ENCODE measurements around the gene ZXDC. TPM values are rescaled to one million over a fixed set of nuclear protein-coding genes. Genes with fewer than 3 reads are reported as not detected.
A peak's percentile ranks its signal among the peaks of the same experiment; 100 is the strongest.

The ZXDC gene
- total and polyA plus RNA-seq, 9 of the 15 experiments (the other 6 are each of a cell fraction or from before 2014, with no cell fraction given), result 0.59 to 13.4 (median 7.3) TPM

GRCh38 chr3:126481808-126482502 is 6.3 kb upstream of the ZXDC start:
- intact Hi-C loops (cut with micrococcal nuclease), result no loop called here
- no peaks in the 10 kb centered on the region for H3K9me3 ChIP-seq (replicated peaks; ENCODE audit: control insufficient read depth, insufficient read depth, low read depth, low read length)
- DNase-seq (ENCODE audit: extremely low read depth in 1 of 4, low spot score in 3 of 4) (no peak), FAIRE-seq (no peak), ATAC-seq (no peak)
- CTCF ChIA-PET (ENCODE audit: low intra/inter-chr PET ratio), result no interaction called here
- H3K4me2 ChIP-seq (ENCODE audit: insufficient read depth, low read length), result no peak overlapping the region
- no peaks in the 10 kb centered on the region for H3K9me1 ChIP-seq (ENCODE audit: control insufficient read depth, insufficient read depth, low read length)
- H3K36me3 ChIP-seq (ENCODE audit: control insufficient read depth, insufficient read depth, low read length), result no peaks in the 10 kb centered on the region
- in situ Hi-C loops (cut with MboI), result no loop called here
- no TSS peak for BruUV-seq (replicated peaks)
- TF ChIP-seq SMC3 (conservative IDR thresholded peaks at IDR 0.05; ENCODE audit: insufficient read depth, low read depth, low read length) (no peak), NFIC (IDR thresholded peaks at IDR 0.05) (0 out of 2 replicates have a peak, but pooled peaks have one; percentile 28)
- no peak overlapping the region for H3K4me3 ChIP-seq
- no peaks in the 10 kb centered on the region for H3K79me2 ChIP-seq (ENCODE audit: control insufficient read depth, insufficient read depth, low read length)
- WGBS (ENCODE audit: insufficient coverage, low coverage, missing lambda C conversion rate), result 11% methylated on average over 9 of the region's 16 CpGs
- H4K20me1 ChIP-seq (replicated peaks; ENCODE audit: control insufficient read depth, insufficient read depth, low read length), result no peaks in the 10 kb centered on the region
- POLR2A ChIA-PET, result no interaction called here
- H3K27me3 ChIP-seq (ENCODE audit: control insufficient read depth in 2 of 2, insufficient read depth in 2 of 2, low read length in 2 of 2), result peaks cover 0 to 16% of the 10 kb centered on the region in 2 experiments; a peak in 2 of 5 replicates
- no peak overlapping the region for H3K27ac ChIP-seq (ENCODE audit: extremely low read depth, low read depth, low read length)
- H3K9ac ChIP-seq (ENCODE audit: insufficient read depth in 1 of 2, low read depth in 2 of 2, low read length in 2 of 2), result no peak overlapping the region
- H3K4me1 ChIP-seq (replicated peaks in 1 of 2; ENCODE audit: control insufficient read depth in 2 of 2, insufficient read depth in 2 of 2, low read length in 2 of 2), result peaks cover 0 to 1% of the 10 kb centered on the region in 2 experiments; a peak in 2 of 5 replicates
- H2AFZ ChIP-seq (ENCODE audit: low read depth, low read length), result no peak overlapping the region

- no peaks in the 10 kb centered on the region for H3K9me1 ChIP-seq (ENCODE audit: control insufficient read depth, insufficient read depth, low read length)
- no peaks in the 10 kb centered on the region for H3K36me3 ChIP-seq (ENCODE audit: control insufficient read depth, insufficient read depth, low read length)
- H3K27ac ChIP-seq (ENCODE audit: extremely low read depth, low read depth, low read length), result no peak overlapping the region
- in situ Hi-C loops (cut with MboI) (no loop called here), intact Hi-C loops (cut with micrococcal nuclease) (no loop called here)
- no peak overlapping the region for H3K4me2 ChIP-seq (ENCODE audit: insufficient read depth, low read length)
- CTCF ChIA-PET (ENCODE audit: low intra/inter-chr PET ratio), result interaction anchor here (0.7 kb wide), 1 partner anchor 507 kb away, joined by 3 read pairs; no protein-coding TSS in a partner anchor
- POLR2A ChIA-PET, result no interaction called here
- TF ChIP-seq, protein P1, sequence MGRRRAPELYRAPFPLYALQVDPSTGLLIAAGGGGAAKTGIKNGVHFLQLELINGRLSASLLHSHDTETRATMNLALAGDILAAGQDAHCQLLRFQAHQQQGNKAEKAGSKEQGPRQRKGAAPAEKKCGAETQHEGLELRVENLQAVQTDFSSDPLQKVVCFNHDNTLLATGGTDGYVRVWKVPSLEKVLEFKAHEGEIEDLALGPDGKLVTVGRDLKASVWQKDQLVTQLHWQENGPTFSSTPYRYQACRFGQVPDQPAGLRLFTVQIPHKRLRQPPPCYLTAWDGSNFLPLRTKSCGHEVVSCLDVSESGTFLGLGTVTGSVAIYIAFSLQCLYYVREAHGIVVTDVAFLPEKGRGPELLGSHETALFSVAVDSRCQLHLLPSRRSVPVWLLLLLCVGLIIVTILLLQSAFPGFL (CRISPR knock-in tag; IDR thresholded peaks at IDR 0.05), result no peak
- TF ChIP-seq HBP1 (CRISPR knock-in tag; IDR thresholded peaks at IDR 0.05) (no peak), ZNF263 (CRISPR knock-in tag; IDR thresholded peaks at IDR 0.05; ENCODE audit: borderline replicate concordance) (no peak), ZSCAN32 (CRISPR knock-in tag; IDR thresholded peaks at IDR 0.05) (no peak), SUPT5H (IDR thresholded peaks at IDR 0.05) (no peak), HIVEP1 (CRISPR knock-in tag; IDR thresholded peaks at IDR 0.05) (no peak), SREBF1 (IDR thresholded peaks at IDR 0.05; ENCODE audit: borderline replicate concordance, low read depth, low read length) (no peak), RBM25 (IDR thresholded peaks at IDR 0.05; ENCODE audit: low read depth, low read length, severe bottlenecking) (no peak), KHSRP (IDR thresholded peaks at IDR 0.05) (no peak)
- H3K9ac ChIP-seq (ENCODE audit: insufficient read depth in 1 of 2, low read depth in 2 of 2, low read length in 2 of 2), result no peak overlapping the region
- H3K4me1 ChIP-seq (replicated peaks in 1 of 2; ENCODE audit: control insufficient read depth in 2 of 2, insufficient read depth in 2 of 2, low read length in 2 of 2), result peaks cover 4 to 10% of the 10 kb centered on the region in 2 experiments; a peak in 2 of 5 replicates
- peaks cover 0 to 16% of the 10 kb centered on the region in 2 experiments; a peak in 2 of 5 replicates for H3K27me3 ChIP-seq (ENCODE audit: control insufficient read depth in 2 of 2, insufficient read depth in 2 of 2, low read length in 2 of 2)
- H3K79me2 ChIP-seq (ENCODE audit: control insufficient read depth, insufficient read depth, low read length), result no peaks in the 10 kb centered on the region
- no peak for DNase-seq (ENCODE audit: extremely low read depth in 1 of 4, low spot score in 3 of 4)
- FAIRE-seq, result no peak
- no peak overlapping the region for H2AFZ ChIP-seq (ENCODE audit: low read depth, low read length)
- BruUV-seq (replicated peaks), result no TSS peak
- H3K4me3 ChIP-seq, result no peak overlapping the region
- no peaks in the 10 kb centered on the region for H4K20me1 ChIP-seq (replicated peaks; ENCODE audit: control insufficient read depth, insufficient read depth, low read length)
- no peaks in the 10 kb centered on the region for H3K9me3 ChIP-seq (replicated peaks; ENCODE audit: control insufficient read depth, insufficient read depth, low read depth, low read length)
- WGBS (ENCODE audit: insufficient coverage, low coverage, missing lambda C conversion rate), result 16% methylated on average over 7 of the region's 8 CpGs
- no peak for ATAC-seq
Measured at GRCh38 chr3:126480861-126481260, 5.2 kb upstream of the ZXDC start.
